Measurements from ENCODE around the gene NAXD. TPM values are rescaled to one million over a fixed set of nuclear protein-coding genes. Genes with fewer than 3 reads are reported as not detected.

The NAXD gene
- total RNA-seq, 1 experiment from 2014 or later: 32.1 TPM

GRCh38 chr13:110645750-110646149 is 30.4 kb downstream of the NAXD start (continued):
- TF ChIP-seq POLR2AphosphoS5 (IDR thresholded peaks at IDR 0.05; ENCODE audit: low read depth, low read length) (no peak), EGR1 (IDR thresholded peaks at IDR 0.05; ENCODE audit: low read depth) (no peak), FOSL1 (IDR thresholded peaks at IDR 0.05; ENCODE audit: low read depth) (no peak), POLR2A (IDR thresholded peaks at IDR 0.05; ENCODE audit: borderline replicate concordance, extremely low read depth, insufficient read depth, insufficient read length) (no peak), CBX3 (IDR thresholded peaks at IDR 0.05; ENCODE audit: low read depth) (no peak), ZFX (IDR thresholded peaks at IDR 0.05) (no peak), RAD21 (IDR thresholded peaks at IDR 0.05; ENCODE audit: low read depth) (no peak), ATF3 (IDR thresholded peaks at IDR 0.05) (no peak), EZH2phosphoT487 (IDR thresholded peaks at IDR 0.05; ENCODE audit: borderline replicate concordance) (no peak)

GRCh38 chr13:110646442-110647364 is 31.4 kb downstream of the NAXD start:
- DNase-seq (ENCODE audit: low read depth, low spot score) (no peak), ATAC-seq (no peak; the same call in 1 of the 2 replicates)
- Histone ChIP-seq H3K9me3 (ENCODE audit: control insufficient read depth in 1 of 2, insufficient read depth in 1 of 2, low read depth in 1 of 2, low read length in 2 of 2) (no peaks in the 10 kb centered on the region), H3K9me2 (ENCODE audit: insufficient read depth) (no peaks in the 10 kb centered on the region), H3K4me2 (ENCODE audit: low read length) (no peak overlapping the region), H3K27ac (ENCODE audit: low read depth, low read length) (no peak overlapping the region), H3K36me3 (ENCODE audit: control insufficient read depth in 1 of 2, insufficient read depth in 2 of 2, low read length in 2 of 2) (peaks cover 0 to 12% of the 10 kb centered on the region in 2 experiments; a peak in 3 of 4 replicates), H3K27me3 (ENCODE audit: insufficient read depth, low read length) (no peaks in the 10 kb centered on the region), H2AFZ (ENCODE audit: low read depth, low read length, poor library complexity, severe bottlenecking) (no peak overlapping the region), H3K79me2 (ENCODE audit: insufficient read depth, low read length) (no peaks in the 10 kb centered on the region), H3K4me1 (ENCODE audit: control insufficient read depth in 1 of 2, insufficient read depth in 2 of 2, low read length in 2 of 2) (no peaks in the 10 kb centered on the region), H3K9ac (ENCODE audit: low read length) (no peak overlapping the region), H3K4me3 (replicated peaks in 1 of 2; ENCODE audit: low read depth in 1 of 2, low read length in 2 of 2) (no peak overlapping the region), H4K20me1 (ENCODE audit: insufficient read depth) (no peaks in the 10 kb centered on the region)
- TF ChIP-seq FOSL1 (IDR thresholded peaks at IDR 0.05; ENCODE audit: low read depth) (no peak), CEBPB (IDR thresholded peaks at IDR 0.05; ENCODE audit: low read depth) (no peak), POLR2AphosphoS5 (IDR thresholded peaks at IDR 0.05; ENCODE audit: low read depth, low read length) (no peak), MAX (IDR thresholded peaks at IDR 0.05) (no peak), ZFX (IDR thresholded peaks at IDR 0.05) (no peak), SP1 (IDR thresholded peaks at IDR 0.05; ENCODE audit: low read depth) (no peak), REST (IDR thresholded peaks at IDR 0.05; ENCODE audit: low read depth) (no peak)
- no TSS peak for BruUV-seq (replicated peaks)
- ChIA-PET CTCF (no interaction called here), POLR2A (no interaction called here), RAD21 (ENCODE audit: low non-redundant PET in 1 of 2, low total read pairs in 2 of 2, uncharacterized antibody in 2 of 2, unreplicated experiment in 2 of 2) (no interaction called here)
- intact Hi-C loops (cut with micrococcal nuclease): no loop called here

All from HCT116 (cell line).